Endothelial cell of umbilical vein (primary cell): ENCODE data around the gene OR52E1. TPM values are rescaled to one million over a fixed set of nuclear protein-coding genes. Genes with fewer than 3 reads are reported as not detected.

ENCODE experiments used
- BruUV-seq: library from RNA; stranded (reverse); fragments of 400-500 nt; replicated peaks from 2 replicates; lab custom pipeline; 2021; lab: Mats Ljungman, UMichigan
- CTCF ChIA-PET: fragments of 300-600, 350-600 bp; sonication (Branson Sonifier 250); formaldehyde crosslinking; loops from one replicate; lab custom pipeline; 2021; ENCODE audit warnings: antibody characterized with exemption, inconsistent platforms; lab: Charles Lee
- POLR2A ChIA-PET: fragments of 300-600, 350-600 bp; sonication (Branson Sonifier 250); formaldehyde crosslinking; loops from one replicate; lab custom pipeline; 2021; ENCODE audit warnings: antibody characterized with exemption, inconsistent platforms; lab: Charles Lee
- DNase-seq: peaks from one replicate; pipeline ENCODE4 v3.0.0-alpha.2; 2011; ENCODE audit warnings: low read depth, low spot score
- FAIRE-seq: peaks from 2 replicates; lab custom pipeline; 2011; peaks lifted over from hg19 to GRCh38; lab: Jason Lieb, UNC
- H2AFZ ChIP-seq: 2 replicates; pipeline ENCODE4 v1.6.0; 2012; ENCODE audit warnings: low read depth, low read length, control low read depth, inconsistent platforms
- H3K27ac ChIP-seq: 2 replicates; pipeline ENCODE4 v1.5.1; 2011; ENCODE audit warnings: low read depth, mild to moderate bottlenecking, control low read depth, low read length, moderate library complexity; ENCODE audit not compliant: insufficient read depth
- H3K27me3 ChIP-seq, 2 experiments: 2 replicates each; pipeline versions ENCODE4 v1.6.0 to v1.6.1; 2011; ENCODE audit warnings: low read length in 2 of 2, mixed read lengths in 1 of 2; ENCODE audit not compliant: control insufficient read depth in 2 of 2, insufficient read depth in 2 of 2
- H3K36me3 ChIP-seq, 2 experiments: 2 replicates in 1 of 2; 3 replicates in 1 of 2; pipeline ENCODE4 v1.5.1; 2011; ENCODE audit warnings: low read length in 2 of 2, mild to moderate bottlenecking in 1 of 2, moderate library complexity in 1 of 2; ENCODE audit not compliant: control insufficient read depth in 2 of 2, insufficient read depth in 2 of 2; ENCODE audit errors: extremely low read depth in 1 of 2
- H3K4me1 ChIP-seq: 3 replicates; pipeline ENCODE4 v1.5.1; 2011; ENCODE audit warnings: mild to moderate bottlenecking, low read length; ENCODE audit not compliant: control insufficient read depth, insufficient read depth; ENCODE audit errors: extremely low read depth
- H3K4me2 ChIP-seq: 2 replicates; pipeline ENCODE4 v1.6.1; 2011; ENCODE audit warnings: low read length, control low read depth, mixed read lengths; ENCODE audit not compliant: insufficient read depth
- H3K4me3 ChIP-seq, 3 experiments: fragments of 200-600 bp in 1 of 3; sonication (generic), shearing (Covaris generic) in 1 of 3; replicated peaks in 1 of 3; 2 replicates each; pipeline ENCODE4 v1.5.1; 2011 to 2016; ENCODE audit warnings: control low read depth in 3 of 3, low read length in 3 of 3, mild to moderate bottlenecking in 2 of 3, inconsistent platforms in 1 of 3, low read depth in 1 of 3, moderate library complexity in 1 of 3; ENCODE audit not compliant: insufficient read depth in 1 of 3
- H3K79me2 ChIP-seq: 2 replicates; pipeline ENCODE4 v1.6.0; 2012; ENCODE audit warnings: low read length, inconsistent platforms; ENCODE audit not compliant: control insufficient read depth, insufficient read depth
- H3K9ac ChIP-seq: replicated peaks from 2 replicates; pipeline ENCODE3; 2011; ENCODE audit warnings: low read length, control low read depth; ENCODE audit not compliant: insufficient read depth; ENCODE audit errors: extremely low read depth
- H3K9me1 ChIP-seq: replicated peaks from 3 replicates; pipeline ENCODE4 v1.6.0; 2011; ENCODE audit warnings: mild to moderate bottlenecking, low read length; ENCODE audit not compliant: control insufficient read depth, insufficient read depth; ENCODE audit errors: extremely low read depth
- H3K9me3 ChIP-seq: replicated peaks from 2 replicates; pipeline ENCODE4 v1.5.1; 2012; ENCODE audit warnings: low read length, inconsistent platforms; ENCODE audit not compliant: control insufficient read depth, insufficient read depth
- H4K20me1 ChIP-seq: replicated peaks from 2 replicates; pipeline ENCODE3; 2011; ENCODE audit warnings: mild to moderate bottlenecking, low read length; ENCODE audit not compliant: control insufficient read depth, insufficient read depth; ENCODE audit errors: extremely low read depth
- CTCF ChIP-seq, 2 donors: IDR thresholded peaks; 1 replicate in 1 of 2; 2 replicates in 1 of 2; pipeline ENCODE4 v1.5.1; 2011; ENCODE audit warnings: low read length in 2 of 2, mild to moderate bottlenecking in 2 of 2, moderate library complexity in 2 of 2, control low read depth in 1 of 2, inconsistent platforms in 1 of 2, low read depth in 1 of 2; ENCODE audit not compliant: insufficient read depth in 1 of 2; ENCODE audit errors: extremely low read depth in 1 of 2
- POLR2AphosphoS5 ChIP-seq: IDR thresholded peaks from 2 replicates; pipeline ENCODE4 v1.6.1; 2012; ENCODE audit warnings: low read depth, mild to moderate bottlenecking, control low read depth, low read length, moderate library complexity; ENCODE audit not compliant: insufficient read depth
- dilution Hi-C: fragments of 300-500 bp; cut with MboI; formaldehyde crosslinking; loops from one replicate; pipeline ENCODE4 v1.15.0; 2019; ENCODE audit warnings: low sequenced_read_pairs; ENCODE audit not compliant: extremely low pct_ligation_motif_present
- intact Hi-C: fragments of 100-400 bp; cut with micrococcal nuclease; formaldehyde crosslinking; loops from one replicate; pipeline ENCODE4 v1.10.0; 2022
- polyA plus RNA-seq, 4 experiments: library from polyadenylated mRNA; depleted of rRNA in 3 of 4; stranded (reverse) in 3 of 4; unstranded in 1 of 4; fragments of >200 nt; gene quantifications; 2 replicates each; pipeline versions ENCODE4 v1.2.1 to v1.2.3, GENCODE V29; 2011 to 2012; ENCODE audit warnings: missing spikeins in 1 of 4
- total RNA-seq: library from RNA; stranded (reverse); gene quantifications from 2 replicates; pipeline ENCODE4 v1.2.3, GENCODE V29; 2021

OR52E1 gene
- total and polyA plus RNA-seq, 2 donors (not counting 3 experiments of a cell fraction or from before 2014, with no cell fraction given): not detected

- DNase-seq (no peak), FAIRE-seq (no peak)
- H3K9ac ChIP-seq: no peak overlapping the region
- dilution Hi-C loops (no loop called here), intact Hi-C loops (no loop called here)
- no peaks in the 10 kb centered on the region for H4K20me1 ChIP-seq
- H3K9me1 ChIP-seq: no peaks in the 10 kb centered on the region
- H3K9me3 ChIP-seq: no peaks in the 10 kb centered on the region
- no peaks in the 10 kb centered on the region for H3K79me2 ChIP-seq
- CTCF ChIA-PET: no interaction called here
- no peak overlapping the region for H2AFZ ChIP-seq
- BruUV-seq: no TSS peak
- POLR2A ChIA-PET: no interaction called here
- no peak for TF ChIP-seq CTCF (IDR thresholded peaks at IDR 0.05; ENCODE audit: extremely low read depth in 1 of 2, insufficient read depth in 1 of 2, low read depth in 1 of 2, low read length in 2 of 2)
- H3K27me3 ChIP-seq: no peaks in the 10 kb centered on the region
- no peaks in the 10 kb centered on the region for H3K36me3 ChIP-seq
- H3K27ac ChIP-seq: no peak overlapping the region
- no peak overlapping the region for H3K4me2 ChIP-seq
- no peak overlapping the region for H3K4me3 ChIP-seq
- no peaks in the 10 kb centered on the region for H3K4me1 ChIP-seq
Measured at GRCh38 chr11:5107285-5107684, 37.9 kb downstream of the OR52E1 start.

GRCh38 chr11:5115339-5115738 lies 46.0 kb downstream of the OR52E1 start:
- Histone ChIP-seq H3K36me3 (no peaks in the 10 kb centered on the region), H3K4me3 (no peak overlapping the region), H3K4me1 (no peaks in the 10 kb centered on the region), H3K79me2 (no peaks in the 10 kb centered on the region), H4K20me1 (no peaks in the 10 kb centered on the region), H3K4me2 (no peak overlapping the region), H3K9me3 (no peaks in the 10 kb centered on the region), H3K27me3 (peaks cover 0 to 2% of the 10 kb centered on the region in 2 experiments), H3K27ac (no peak overlapping the region), H3K9ac (no peak overlapping the region), H3K9me1 (no peaks in the 10 kb centered on the region), H2AFZ (no peak overlapping the region)
- dilution Hi-C loops (no loop called here), intact Hi-C loops (no loop called here)
- DNase-seq (no peak), FAIRE-seq (no peak)
- ChIA-PET POLR2A (no interaction called here), CTCF (interaction anchor here (1.0 kb wide), 1 partner anchor 10 kb away, joined by 3 read pairs; no protein-coding TSS in a partner anchor)
- no peak for TF ChIP-seq POLR2AphosphoS5
- no TSS peak for BruUV-seq
